Lower lobe of right lung (tissue), 2 donors: ENCODE results near the gene MAPK12. TPM values are rescaled to one million over a fixed set of nuclear protein-coding genes. Genes with fewer than 3 reads are reported as not detected.

Experiments
- ATAC-seq, 2 donors: fragments of 200-7000 bp; cut with Tn5 transposase; one replicate each; pipeline ENCODE4 v1.9.1; 2020 to 2022; ENCODE audit warnings: mild to moderate bottlenecking in 2 of 2, moderate library complexity in 2 of 2
- DNase-seq: peaks from one replicate; pipeline ENCODE4 v3.0.0-alpha.2; 2020
- H3K27ac ChIP-seq: fragments of 200-600 bp; one replicate; pipeline ENCODE4 v1.8.0; 2022
- H3K27me3 ChIP-seq: fragments of 200-600 bp; one replicate; pipeline ENCODE4 v1.8.0; 2022; ENCODE audit warnings: low read depth
- H3K36me3 ChIP-seq: fragments of 200-600 bp; one replicate; pipeline ENCODE4 v1.8.0; 2022; ENCODE audit warnings: mild to moderate bottlenecking
- H3K4me1 ChIP-seq: fragments of 200-600 bp; one replicate; pipeline ENCODE4 v1.8.0; 2022
- H3K4me3 ChIP-seq: fragments of 200-600 bp; one replicate; pipeline ENCODE4 v1.8.0; 2022; ENCODE audit warnings: mild to moderate bottlenecking
- H3K9me3 ChIP-seq: fragments of 200-600 bp; one replicate; pipeline ENCODE4 v1.8.0; 2022
- intact Hi-C: fragments of 100-400 bp; cut with DNase I; formaldehyde crosslinking; loops from one replicate; pipeline ENCODE4 v1.11.0; 2022
- total RNA-seq: library from RNA; stranded (reverse); fragmentation: NEBNext Ultra II Directional; extraction: Animal tissue kit (Norgen Biotek cat#: 25700); gene quantifications from one replicate; pipeline ENCODE4 v1.2.1, GENCODE V29; 2021
- TF ChIP-seq, protein P1 (sequence below): fragments of 200-600 bp; IDR thresholded peaks from one replicate; pipeline ENCODE4 v1.8.0; 2022; ENCODE audit warnings: antibody characterized with exemption, mild to moderate bottlenecking
- donor health status: DM: no; HTN: yes; CAD: no; lungs with severe emphysema.

Gene MAPK12
- total RNA-seq, 1 donor from 2014 or later: 11.9 TPM

DNA sequence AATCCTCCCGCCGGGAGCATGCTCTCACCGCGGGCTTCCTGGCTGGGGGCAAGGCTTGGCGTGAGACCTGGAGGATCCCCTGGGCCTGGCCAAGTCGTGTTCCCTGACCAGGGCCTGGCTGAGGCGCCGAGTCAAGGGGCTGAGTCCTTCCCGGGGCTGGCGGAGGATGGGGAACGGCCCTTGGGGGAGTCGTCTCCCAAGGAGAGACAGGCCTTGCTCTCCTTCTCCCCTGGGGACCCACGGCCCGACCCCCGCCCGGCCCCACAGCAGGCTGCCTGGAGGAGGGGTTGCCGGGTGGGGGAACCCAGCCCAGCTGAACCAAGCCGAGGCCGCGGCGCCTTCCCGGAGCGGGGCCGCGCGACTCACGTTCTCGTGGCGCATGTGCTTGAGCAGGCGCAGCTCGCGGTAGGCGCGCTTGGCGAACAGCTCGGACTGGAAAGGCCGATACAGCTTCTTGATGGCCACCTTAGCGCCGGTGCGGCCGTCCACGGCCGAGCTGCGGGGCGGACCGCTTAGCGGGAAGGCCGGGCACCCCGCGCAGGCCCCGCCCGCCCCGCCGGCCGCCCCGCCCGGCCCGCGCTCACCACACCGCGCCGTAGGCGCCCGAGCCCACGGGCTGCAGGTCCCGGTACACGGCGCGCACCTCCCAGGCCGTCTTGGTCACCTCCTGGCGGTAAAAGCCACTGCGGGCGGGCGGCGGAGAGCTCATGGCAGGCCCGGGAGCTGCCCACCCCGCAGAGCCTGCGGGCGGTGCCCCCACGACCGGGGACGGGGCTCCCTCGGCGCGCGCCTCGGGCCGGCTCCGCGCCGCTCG lies 475 bp downstream of the MAPK12 start:
- intact Hi-C loops: no loop called here
- Histone ChIP-seq H3K27me3 (peaks cover 20% of the 10 kb centered on the region), H3K36me3 (peaks cover under 1% of the 10 kb centered on the region), H3K27ac (no peak overlapping the region), H3K9me3 (no peaks in the 10 kb centered on the region), H3K4me3 (peak overlapping the region; percentile 57), H3K4me1 (peaks cover 16% of the 10 kb centered on the region)
- peak in 1 of 2 donors; percentile 7 for ATAC-seq
- peak; percentile 68 for DNase-seq
- TF ChIP-seq, protein P1, sequence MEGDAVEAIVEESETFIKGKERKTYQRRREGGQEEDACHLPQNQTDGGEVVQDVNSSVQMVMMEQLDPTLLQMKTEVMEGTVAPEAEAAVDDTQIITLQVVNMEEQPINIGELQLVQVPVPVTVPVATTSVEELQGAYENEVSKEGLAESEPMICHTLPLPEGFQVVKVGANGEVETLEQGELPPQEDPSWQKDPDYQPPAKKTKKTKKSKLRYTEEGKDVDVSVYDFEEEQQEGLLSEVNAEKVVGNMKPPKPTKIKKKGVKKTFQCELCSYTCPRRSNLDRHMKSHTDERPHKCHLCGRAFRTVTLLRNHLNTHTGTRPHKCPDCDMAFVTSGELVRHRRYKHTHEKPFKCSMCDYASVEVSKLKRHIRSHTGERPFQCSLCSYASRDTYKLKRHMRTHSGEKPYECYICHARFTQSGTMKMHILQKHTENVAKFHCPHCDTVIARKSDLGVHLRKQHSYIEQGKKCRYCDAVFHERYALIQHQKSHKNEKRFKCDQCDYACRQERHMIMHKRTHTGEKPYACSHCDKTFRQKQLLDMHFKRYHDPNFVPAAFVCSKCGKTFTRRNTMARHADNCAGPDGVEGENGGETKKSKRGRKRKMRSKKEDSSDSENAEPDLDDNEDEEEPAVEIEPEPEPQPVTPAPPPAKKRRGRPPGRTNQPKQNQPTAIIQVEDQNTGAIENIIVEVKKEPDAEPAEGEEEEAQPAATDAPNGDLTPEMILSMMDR: no peak

DNA sequence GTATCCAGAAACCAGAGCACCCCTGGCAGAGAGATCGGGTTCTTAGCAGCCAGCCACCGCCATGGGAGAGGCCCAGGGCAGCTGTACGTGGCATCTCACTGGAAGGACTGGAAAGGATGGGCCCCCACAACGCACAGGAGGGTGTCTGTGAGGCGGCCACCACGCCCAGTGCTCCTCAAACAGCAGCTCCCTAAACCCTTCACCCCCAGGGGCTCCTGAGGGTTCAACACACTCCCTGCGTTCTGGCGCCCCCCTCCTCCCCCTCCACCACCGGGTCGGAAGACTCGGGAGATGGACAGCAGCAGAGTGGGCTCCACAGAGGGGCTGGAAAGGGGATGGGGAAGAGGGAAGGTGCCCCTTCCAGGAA lies 1.1 kb downstream of the MAPK12 start:
- TF ChIP-seq, protein P1: no peak
- Histone ChIP-seq H3K27ac (no peak overlapping the region), H3K36me3 (no peaks in the 10 kb centered on the region), H3K9me3 (no peaks in the 10 kb centered on the region), H3K4me1 (peaks cover 16% of the 10 kb centered on the region), H3K4me3 (peak overlapping the region; percentile 57), H3K27me3 (peaks cover 20% of the 10 kb centered on the region)
- ATAC-seq (no peak), DNase-seq (no peak)
- intact Hi-C loops: no loop called here

DNA sequence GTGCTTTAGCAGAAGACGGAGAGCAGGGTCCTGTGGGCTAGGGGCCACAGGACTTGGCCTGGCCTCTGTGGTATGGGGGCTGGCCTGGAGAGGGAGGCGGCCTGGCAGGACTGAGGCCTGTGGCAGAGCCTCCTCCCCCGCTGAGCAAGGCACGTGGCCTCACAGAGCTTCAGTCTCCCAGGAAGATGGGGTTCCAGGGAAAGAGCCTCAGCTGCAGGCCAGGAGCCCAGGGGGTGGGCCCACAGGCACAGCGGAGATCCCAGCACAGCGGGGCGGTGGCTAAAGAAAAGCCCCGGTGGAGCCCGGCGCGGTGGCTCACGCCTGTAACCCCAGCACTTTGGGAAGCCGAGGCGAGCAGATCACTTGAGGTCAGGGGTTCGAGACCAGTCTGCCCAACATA lies 2.2 kb downstream of the MAPK12 start:
- H3K27ac ChIP-seq: no peak overlapping the region
- H3K4me3 ChIP-seq: no peak overlapping the region
- no peak for ATAC-seq
- peaks cover 16% of the 10 kb centered on the region for H3K4me1 ChIP-seq
- TF ChIP-seq, protein P1: no peak
- no peak for DNase-seq
- intact Hi-C loops: no loop called here
- no peaks in the 10 kb centered on the region for H3K36me3 ChIP-seq
- H3K9me3 ChIP-seq: no peaks in the 10 kb centered on the region
- H3K27me3 ChIP-seq: peaks cover 20% of the 10 kb centered on the region

DNA sequence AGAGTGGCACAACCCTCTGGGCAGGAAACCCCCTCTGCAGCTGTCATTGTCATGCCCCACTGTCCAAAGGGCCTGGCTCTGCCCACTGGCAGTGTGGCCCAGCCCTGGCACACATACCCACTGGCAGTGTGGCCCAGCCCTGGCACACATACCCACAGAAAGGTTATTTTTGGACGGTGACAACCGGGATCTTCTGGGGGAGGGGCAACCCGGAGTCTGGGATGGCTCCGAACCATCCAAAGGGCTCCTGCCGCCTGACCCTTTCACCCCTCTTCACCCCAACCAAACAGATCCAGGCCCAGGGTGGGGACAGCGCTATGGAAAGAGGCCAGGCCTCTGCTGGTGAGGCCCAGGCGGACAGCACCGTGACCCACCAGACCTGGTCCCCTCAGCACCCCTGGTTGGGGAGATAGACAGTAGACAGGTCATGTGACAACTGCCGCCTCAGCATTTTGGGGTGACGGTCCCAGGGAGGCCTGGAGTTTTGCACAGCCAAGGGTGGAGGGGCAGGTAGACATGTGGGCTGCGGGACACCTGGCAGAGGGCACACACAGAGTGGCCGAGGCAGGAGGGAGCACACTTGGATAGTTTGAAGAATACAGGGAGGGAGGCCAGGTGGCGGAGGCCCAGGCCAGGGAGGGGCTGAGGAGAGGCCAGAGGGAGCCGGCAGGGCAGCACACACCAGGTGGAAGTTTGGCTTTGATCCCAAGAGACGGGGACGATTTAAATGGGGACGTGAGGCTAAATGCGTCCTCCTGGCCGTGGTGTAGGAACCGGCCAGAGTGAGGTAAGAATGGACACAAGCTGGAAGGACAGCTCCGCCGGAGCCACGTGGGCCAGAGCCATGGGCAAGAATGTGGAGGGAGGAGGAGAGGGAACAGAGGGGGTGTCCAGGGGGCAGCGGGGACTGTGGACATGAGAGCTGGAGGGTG lies 2.9 kb downstream of the MAPK12 start:
- intact Hi-C loops: no loop called here
- H3K27ac ChIP-seq: no peak overlapping the region
- no peaks in the 10 kb centered on the region for H3K9me3 ChIP-seq
- peaks cover 16% of the 10 kb centered on the region for H3K4me1 ChIP-seq
- no peak overlapping the region for H3K4me3 ChIP-seq
- no peak for ATAC-seq
- H3K36me3 ChIP-seq: no peaks in the 10 kb centered on the region
- TF ChIP-seq, protein P1: no peak
- peaks cover 20% of the 10 kb centered on the region for H3K27me3 ChIP-seq
- no peak for DNase-seq

DNA sequence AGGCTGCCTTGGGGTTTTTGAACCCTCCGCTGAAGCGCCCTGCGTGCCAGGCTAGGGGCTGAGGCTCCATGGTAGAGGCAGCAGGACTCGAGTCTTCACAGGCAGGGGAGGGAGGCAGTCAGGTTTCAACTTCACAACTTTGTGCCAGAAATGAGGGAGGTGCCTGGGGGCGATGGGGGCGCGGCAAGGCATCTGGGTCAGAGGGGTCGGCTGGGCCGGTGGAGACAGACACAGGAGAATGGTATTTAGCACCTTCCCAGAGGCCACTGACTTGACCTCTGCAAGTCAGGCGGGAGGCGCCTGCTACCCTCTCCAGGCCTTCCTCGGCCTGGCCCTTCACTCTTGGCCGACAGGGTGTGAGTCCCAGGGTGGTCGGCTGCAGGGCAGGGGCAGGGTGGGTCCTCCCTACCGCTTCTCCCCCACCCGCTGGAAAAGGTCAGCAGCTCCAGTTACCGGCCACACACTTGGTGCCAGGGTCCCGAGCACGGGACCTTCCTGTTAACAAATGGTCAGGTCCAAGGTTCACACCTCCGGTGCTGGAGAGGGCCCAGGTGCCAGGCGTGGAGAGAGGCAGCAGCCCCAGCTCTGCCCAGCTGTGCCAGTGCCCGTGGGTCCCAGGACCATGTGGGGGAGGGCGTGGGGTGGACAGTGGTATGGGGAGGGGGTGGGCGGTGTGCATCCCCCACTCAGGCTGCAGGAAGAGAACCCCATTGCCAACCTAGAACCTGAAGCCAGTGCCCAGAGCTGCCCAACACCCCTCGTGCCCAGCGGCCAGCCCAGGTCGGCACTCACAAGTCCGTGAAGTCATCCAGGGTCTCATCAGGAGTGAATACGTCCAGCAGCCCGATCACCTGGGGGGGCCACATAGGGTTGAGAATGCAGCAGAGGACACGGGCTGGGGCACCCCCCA lies 3.8 kb downstream of the MAPK12 start:
- intact Hi-C loops: no loop called here
- peaks cover 16% of the 10 kb centered on the region for H3K4me1 ChIP-seq
- DNase-seq (no peak), ATAC-seq (no peak)
- H3K4me3 ChIP-seq: no peak overlapping the region
- TF ChIP-seq, protein P1: no peak
- H3K27me3 ChIP-seq: peaks cover 17% of the 10 kb centered on the region
- no peaks in the 10 kb centered on the region for H3K36me3 ChIP-seq
- H3K27ac ChIP-seq: no peak overlapping the region
- H3K9me3 ChIP-seq: no peaks in the 10 kb centered on the region
